Mesothelial cell of epicardium (in vitro differentiated cells): Measurements from ENCODE around the gene RGS21. TPM values are rescaled to one million over a fixed set of nuclear protein-coding genes. Genes with fewer than 3 reads are reported as not detected.

Source experiments
- DNase-seq, 2 experiments: peaks; one replicate each; pipeline ENCODE4 v3.0.0; 2021; ENCODE audit warnings: low spot score in 2 of 2; ENCODE audit not compliant: unreplicated experiment in 2 of 2
- H3K27ac Mint-ChIP-seq: 2 replicates; pipeline ENCODE4 v1.8.0; 2021; ENCODE audit warnings: mixed read lengths
- H3K27me3 Mint-ChIP-seq: 2 replicates; pipeline ENCODE4 v1.8.0; 2021; ENCODE audit warnings: low read depth, mixed read lengths
- H3K36me3 Mint-ChIP-seq: 2 replicates; pipeline ENCODE4 v1.8.0; 2021; ENCODE audit warnings: mixed read lengths
- H3K4me1 Mint-ChIP-seq: 2 replicates; pipeline ENCODE4 v1.8.0; 2021; ENCODE audit warnings: mixed read lengths
- H3K4me3 Mint-ChIP-seq: 2 replicates; pipeline ENCODE4 v1.8.0; 2021; ENCODE audit warnings: mild to moderate bottlenecking, moderate library complexity, mixed read lengths
- H3K9me3 Mint-ChIP-seq: 2 replicates; pipeline ENCODE4 v1.8.0; 2021; ENCODE audit warnings: mixed read lengths
- CTCF ChIP-seq: fragments of 200-600 bp; sonication (generic); IDR thresholded peaks from one replicate; pipeline ENCODE4 v1.5.0; 2021; ENCODE audit warnings: antibody characterized with exemption; ENCODE audit not compliant: unreplicated experiment
- total RNA-seq: library from RNA; stranded (reverse); gene quantifications from 3 replicates; pipeline ENCODE4 v1.2.1, GENCODE V29; 2021

RGS21 gene
- total RNA-seq: not detected in 3 replicates

GRCh38 chr1:192316942-192317450, at the start of gene RGS21:
Gene RGS21 (plus strand): TSS chr1:192316992. CDS start chr1:192343037, 26,045 bp downstream.
- Mint-ChIP-seq H3K27ac (no peak within 1 kb of the TSS), H3K4me1 (no peaks in the 10 kb centered on the region), H3K9me3 (no peaks in the 10 kb centered on the region), H3K4me3 (no peak within 1 kb of the TSS), H3K27me3 (peaks cover 8% of the 10 kb centered on the region), H3K36me3 (no peaks in the 10 kb centered on the region)
- no peak for TF ChIP-seq CTCF
- no peak for DNase-seq

- DNase-seq: no peak
These were observed 48.2 kb upstream of the RGS21 start for GRCh38 chr1:192268468-192269052.

GRCh38 chr1:192270398-192270797, 46.4 kb upstream of the RGS21 start:
- H3K27ac Mint-ChIP-seq: no peak overlapping the region
- H3K4me3 Mint-ChIP-seq: no peak overlapping the region
- no peak for TF ChIP-seq CTCF

More at GRCh38 chr1:192268468-192269052, 48.2 kb upstream of the RGS21 start:
- TF ChIP-seq CTCF: no peak
- Mint-ChIP-seq H3K4me3 (no peak overlapping the region), H3K4me1 (no peaks in the 10 kb centered on the region), H3K36me3 (no peaks in the 10 kb centered on the region), H3K9me3 (no peaks in the 10 kb centered on the region), H3K27me3 (no peaks in the 10 kb centered on the region), H3K27ac (no peak overlapping the region)

GRCh38 chr1:192272732-192273131, 44.1 kb upstream of the RGS21 start:
- Mint-ChIP-seq H3K27me3 (no peaks in the 10 kb centered on the region), H3K4me1 (no peaks in the 10 kb centered on the region), H3K9me3 (no peaks in the 10 kb centered on the region), H3K36me3 (no peaks in the 10 kb centered on the region), H3K27ac (no peak overlapping the region), H3K4me3 (no peak overlapping the region)
- DNase-seq: no peak
- TF ChIP-seq CTCF: no peak

More at GRCh38 chr1:192270398-192270797, 46.4 kb upstream of the RGS21 start:
- Mint-ChIP-seq H3K27me3 (no peaks in the 10 kb centered on the region), H3K4me1 (no peaks in the 10 kb centered on the region), H3K36me3 (no peaks in the 10 kb centered on the region), H3K9me3 (no peaks in the 10 kb centered on the region)
- no peak for DNase-seq

- Mint-ChIP-seq H3K36me3 (no peaks in the 10 kb centered on the region), H3K27me3 (no peaks in the 10 kb centered on the region), H3K27ac (no peak overlapping the region), H3K4me3 (no peak overlapping the region), H3K9me3 (no peaks in the 10 kb centered on the region), H3K4me1 (no peaks in the 10 kb centered on the region)
- no peak for TF ChIP-seq CTCF
- no peak for DNase-seq
These were observed 42.2 kb upstream of the RGS21 start for GRCh38 chr1:192274588-192274987.
